Right atrium auricular region (tissue), 2 donors: ENCODE measurements around the gene SGMS2. TPM values are rescaled to one million over a fixed set of nuclear protein-coding genes. Genes with fewer than 3 reads are reported as not detected.

ENCODE experiments used
- DNase-seq: peaks from one replicate; pipeline ENCODE4 v3.0.0-alpha.2; 2019; ENCODE audit warnings: low spot score
- H3K27ac ChIP-seq, 2 donors: fragments of 200-600 bp; sonication (generic); 1 replicate in 1 of 2; 2 replicates in 1 of 2; pipeline ENCODE4 v1.5.1; 2016 to 2019
- H3K27me3 ChIP-seq, 2 donors: fragments of 200-600 bp; sonication (generic); one replicate each; pipeline versions ENCODE4 v1.5.1 to v1.6.0; 2017 to 2019
- H3K36me3 ChIP-seq: fragments of 200-600 bp; sonication (generic); one replicate; pipeline ENCODE4 v1.5.1; 2016
- H3K4me1 ChIP-seq, 2 donors: fragments of 200-600 bp; sonication (generic); one replicate each; pipeline versions ENCODE4 v1.5.1 to v1.6.0; 2017 to 2019
- H3K4me3 ChIP-seq, 2 donors: fragments of 200-600 bp; sonication (generic); 1 replicate in 1 of 2; 2 replicates in 1 of 2; pipeline ENCODE4 v1.5.1; 2017 to 2019; ENCODE audit warnings: mild to moderate bottlenecking in 1 of 2, moderate library complexity in 1 of 2
- H3K9me3 ChIP-seq, 2 donors: fragments of 200-600 bp; sonication (generic); one replicate each; pipeline ENCODE4 v1.5.1; 2019
- total RNA-seq, 2 donors: library from RNA; depleted of rRNA; stranded (reverse); fragments of >200 nt; gene quantifications; one replicate each; pipeline ENCODE4 v1.1.0, GENCODE V29; 2016
- TF ChIP-seq, protein P1 (sequence below), 2 donors: fragments of 200-600 bp; sonication (generic); IDR thresholded peaks; one replicate each; pipeline ENCODE4 v1.5.1; 2019; ENCODE audit warnings: antibody characterized with exemption in 2 of 2

SGMS2 gene
- total RNA-seq, 2 donors from 2014 or later, result 53.6 to 73.6 TPM

GRCh38 chr4:107888237-107888636 lies 63.5 kb downstream of the SGMS2 start:
- no peak for DNase-seq
- TF ChIP-seq, protein P1, sequence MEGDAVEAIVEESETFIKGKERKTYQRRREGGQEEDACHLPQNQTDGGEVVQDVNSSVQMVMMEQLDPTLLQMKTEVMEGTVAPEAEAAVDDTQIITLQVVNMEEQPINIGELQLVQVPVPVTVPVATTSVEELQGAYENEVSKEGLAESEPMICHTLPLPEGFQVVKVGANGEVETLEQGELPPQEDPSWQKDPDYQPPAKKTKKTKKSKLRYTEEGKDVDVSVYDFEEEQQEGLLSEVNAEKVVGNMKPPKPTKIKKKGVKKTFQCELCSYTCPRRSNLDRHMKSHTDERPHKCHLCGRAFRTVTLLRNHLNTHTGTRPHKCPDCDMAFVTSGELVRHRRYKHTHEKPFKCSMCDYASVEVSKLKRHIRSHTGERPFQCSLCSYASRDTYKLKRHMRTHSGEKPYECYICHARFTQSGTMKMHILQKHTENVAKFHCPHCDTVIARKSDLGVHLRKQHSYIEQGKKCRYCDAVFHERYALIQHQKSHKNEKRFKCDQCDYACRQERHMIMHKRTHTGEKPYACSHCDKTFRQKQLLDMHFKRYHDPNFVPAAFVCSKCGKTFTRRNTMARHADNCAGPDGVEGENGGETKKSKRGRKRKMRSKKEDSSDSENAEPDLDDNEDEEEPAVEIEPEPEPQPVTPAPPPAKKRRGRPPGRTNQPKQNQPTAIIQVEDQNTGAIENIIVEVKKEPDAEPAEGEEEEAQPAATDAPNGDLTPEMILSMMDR (IDR thresholded peaks at IDR 0.05), result no peak
- Histone ChIP-seq H3K27me3 (no peaks in the 10 kb centered on the region), H3K4me1 (no peaks in the 10 kb centered on the region), H3K9me3 (peaks cover 0 to 8% of the 10 kb centered on the region in 2 donors), H3K36me3 (no peaks in the 10 kb centered on the region), H3K4me3 (no peak overlapping the region), H3K27ac (no peak overlapping the region)

DNA sequence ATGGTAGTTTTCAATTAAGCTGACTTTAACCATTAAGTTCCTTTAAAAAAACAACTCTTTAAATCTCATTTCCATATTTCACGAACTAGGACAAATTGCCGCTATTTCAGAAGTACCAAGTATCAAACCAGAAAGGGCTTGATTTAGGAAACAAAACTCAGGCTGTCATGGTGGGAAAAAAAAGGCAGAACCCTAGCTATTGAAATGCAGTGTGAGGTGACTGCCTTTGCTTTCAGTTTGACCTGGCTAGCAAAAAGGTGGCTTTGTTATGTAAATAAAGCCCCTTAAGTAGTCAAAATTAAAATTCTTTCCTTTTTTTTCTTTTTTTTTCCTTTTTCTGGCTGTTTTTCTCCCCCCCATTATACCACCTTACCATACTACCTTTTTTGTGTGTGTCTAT lies 66.0 kb downstream of the SGMS2 start:
- peaks cover 0 to 8% of the 10 kb centered on the region in 2 donors for H3K9me3 ChIP-seq
- H3K4me1 ChIP-seq, result peaks cover 0 to 3% of the 10 kb centered on the region in 2 donors
- H3K27ac ChIP-seq, result no peak overlapping the region
- TF ChIP-seq, protein P1 (IDR thresholded peaks at IDR 0.05), result no peak
- DNase-seq, result no peak
- H3K36me3 ChIP-seq, result no peaks in the 10 kb centered on the region
- H3K27me3 ChIP-seq, result no peaks in the 10 kb centered on the region
- H3K4me3 ChIP-seq, result no peak overlapping the region

DNA sequence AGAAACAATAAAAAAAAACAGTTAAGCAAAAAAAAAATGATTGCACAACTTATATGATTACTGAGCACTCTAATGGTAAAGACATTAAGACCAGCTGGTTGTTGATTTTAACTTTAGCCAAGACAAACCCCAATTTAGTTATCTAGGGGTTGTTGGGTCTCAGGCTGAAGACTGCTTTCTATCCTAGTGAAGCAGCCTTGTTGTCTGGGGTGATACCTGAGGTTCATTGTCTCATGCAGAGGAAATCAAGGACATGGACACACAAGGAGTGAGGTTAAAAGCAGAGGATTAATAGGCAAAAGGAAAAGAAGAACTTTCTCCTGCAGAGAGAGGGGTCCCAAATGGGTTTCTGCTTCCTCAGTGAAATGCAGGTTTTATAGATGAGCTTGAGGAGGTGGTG lies 66.6 kb downstream of the SGMS2 start:
- DNase-seq, result no peak
- Histone ChIP-seq H3K36me3 (no peaks in the 10 kb centered on the region), H3K27me3 (no peaks in the 10 kb centered on the region), H3K4me1 (peaks cover 0 to 8% of the 10 kb centered on the region in 2 donors), H3K9me3 (peaks cover 0 to 8% of the 10 kb centered on the region in 2 donors), H3K27ac (no peak overlapping the region), H3K4me3 (no peak overlapping the region)
- TF ChIP-seq, protein P1 (IDR thresholded peaks at IDR 0.05), result no peak

DNA sequence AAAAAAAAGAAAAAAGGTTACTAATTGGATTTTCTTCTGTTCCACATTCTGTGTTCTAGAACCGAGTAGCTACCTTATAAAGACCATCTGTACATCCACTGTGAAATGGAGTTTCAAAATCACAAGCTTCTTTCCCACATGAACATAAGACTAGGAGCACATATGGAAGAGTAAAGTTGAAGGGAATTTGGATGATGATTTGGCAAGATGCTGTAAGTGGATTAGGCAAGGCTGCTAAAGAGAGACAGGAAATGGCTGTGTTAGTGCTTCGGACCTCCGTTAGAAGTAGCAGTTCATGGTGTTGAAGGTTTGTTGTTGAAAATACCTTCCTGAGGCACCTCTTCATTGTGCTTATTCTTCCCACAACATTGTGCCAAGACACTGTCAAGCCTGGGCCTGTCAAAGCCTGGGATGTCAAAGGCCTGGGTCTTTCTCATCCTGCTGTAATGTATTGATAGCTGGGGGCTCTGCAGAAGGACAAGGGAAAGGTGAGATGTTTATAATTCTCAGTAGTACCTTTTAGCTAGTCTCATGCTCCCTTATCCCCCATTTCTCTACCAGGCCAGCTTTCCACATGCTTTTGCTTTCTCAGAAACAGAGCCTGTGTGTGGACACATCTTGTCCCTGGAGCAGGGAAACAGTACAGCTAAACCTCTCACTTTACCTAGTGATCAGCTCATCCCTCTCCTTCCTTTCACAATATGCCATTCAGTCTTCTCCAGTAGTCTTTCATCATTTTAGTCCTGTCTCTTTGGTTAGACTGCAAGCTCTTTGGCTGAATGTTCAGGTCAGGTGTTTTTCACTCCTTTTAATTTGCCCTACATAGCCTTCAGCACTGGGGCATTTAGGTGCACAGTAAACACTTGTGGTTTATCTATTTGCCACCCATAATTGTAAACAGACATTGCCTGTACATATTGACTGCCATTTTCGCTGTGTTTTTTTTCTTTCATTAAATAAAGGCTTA lies 68.7 kb downstream of the SGMS2 start:
- Histone ChIP-seq H3K36me3 (no peaks in the 10 kb centered on the region), H3K4me1 (peaks cover 0 to 11% of the 10 kb centered on the region in 2 donors), H3K9me3 (no peaks in the 10 kb centered on the region), H3K27me3 (no peaks in the 10 kb centered on the region), H3K27ac (no peak overlapping the region), H3K4me3 (no peak overlapping the region)
- TF ChIP-seq, protein P1 (IDR thresholded peaks at IDR 0.05), result no peak
- no peak for DNase-seq

- no peaks in the 10 kb centered on the region for H3K9me3 ChIP-seq
- TF ChIP-seq, protein P1 (IDR thresholded peaks at IDR 0.05), result no peak
- H3K36me3 ChIP-seq, result no peaks in the 10 kb centered on the region
- DNase-seq, result no peak
- H3K27me3 ChIP-seq, result no peaks in the 10 kb centered on the region
- no peak overlapping the region for H3K4me3 ChIP-seq
- H3K27ac ChIP-seq, result no peak overlapping the region
- peaks cover 0 to 11% of the 10 kb centered on the region in 2 donors for H3K4me1 ChIP-seq
These were observed 69.4 kb downstream of the SGMS2 start for GRCh38 chr4:107894138-107894603.
